Bronchial epithelial cell (primary cell): ENCODE results near the gene MEDAG. TPM values are rescaled to one million over a fixed set of nuclear protein-coding genes. Genes with fewer than 3 reads are reported as not detected.

Experiments
- DNase-seq: peaks from one replicate; pipeline ENCODE4 v3.0.0-alpha.2; 2010; ENCODE audit warnings: low read depth
- FAIRE-seq: peaks from 2 replicates; lab custom pipeline; 2011; peaks lifted over from hg19 to GRCh38; lab: Jason Lieb, UNC
- H3K27me3 ChIP-seq: 2 replicates; pipeline ENCODE4 v1.5.1; 2011; ENCODE audit warnings: low read length; ENCODE audit not compliant: control insufficient read depth, insufficient read depth
- H3K36me3 ChIP-seq: 2 replicates; pipeline ENCODE4 v1.5.1; 2011; ENCODE audit warnings: low read length; ENCODE audit not compliant: control insufficient read depth, insufficient read depth
- H3K4me3 ChIP-seq: 2 replicates; pipeline ENCODE4 v1.5.1; 2011; ENCODE audit warnings: mild to moderate bottlenecking, low read depth, low read length, control low read depth
- total RNA-seq: library from RNA; depleted of rRNA; stranded (reverse); fragments of >200 nt; gene quantifications from 2 replicates; pipeline ENCODE4 v1.2.1, GENCODE V29; 2014
- TF ChIP-seq, protein P1 (sequence below): IDR thresholded peaks from 2 replicates; pipeline ENCODE4 v1.5.1; 2011; ENCODE audit warnings: mild to moderate bottlenecking, moderate library complexity, low read length, control low read depth, inconsistent platforms; ENCODE audit not compliant: insufficient read depth, severe bottlenecking

Gene MEDAG
- total RNA-seq, 1 donor from 2014 or later: 0.53 TPM

DNA sequence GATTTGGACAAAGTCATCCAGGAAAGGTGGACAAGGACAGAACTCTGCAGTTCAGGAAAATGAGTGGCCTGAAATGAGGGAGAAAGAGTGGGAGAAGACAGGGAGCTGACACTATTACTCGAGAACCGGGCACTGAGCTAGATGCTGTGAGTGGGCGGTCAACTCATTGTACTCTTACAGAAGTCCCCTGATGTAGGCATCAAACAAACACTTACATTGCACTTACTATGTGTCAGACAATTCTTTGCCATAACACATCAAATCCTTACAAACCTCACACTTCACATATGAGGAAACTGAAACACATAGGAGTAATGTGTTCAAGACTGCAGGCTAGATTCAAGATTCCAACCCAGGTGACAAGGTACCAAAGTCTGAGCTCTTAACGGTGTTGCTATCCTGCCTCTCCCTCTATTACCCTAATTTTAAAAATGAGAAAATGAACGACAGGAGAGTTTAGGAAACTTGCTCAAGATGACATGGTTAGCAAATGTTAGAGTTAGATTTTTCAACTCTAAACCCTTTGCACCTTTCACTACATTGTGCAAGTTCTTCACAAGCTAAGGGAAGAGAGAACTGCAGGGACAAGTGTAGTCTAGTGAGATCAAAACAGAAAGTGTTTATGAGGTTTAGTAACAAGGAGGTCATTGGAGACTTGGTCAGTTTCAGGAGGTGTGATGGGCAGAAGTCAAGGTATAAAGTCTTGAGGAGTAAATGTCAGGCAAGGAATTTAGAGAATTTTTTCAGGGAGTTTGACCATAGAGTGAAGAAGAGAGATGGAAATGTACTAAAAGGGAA lies 4.9 kb upstream of the MEDAG start:
- DNase-seq: no peak
- TF ChIP-seq, protein P1, sequence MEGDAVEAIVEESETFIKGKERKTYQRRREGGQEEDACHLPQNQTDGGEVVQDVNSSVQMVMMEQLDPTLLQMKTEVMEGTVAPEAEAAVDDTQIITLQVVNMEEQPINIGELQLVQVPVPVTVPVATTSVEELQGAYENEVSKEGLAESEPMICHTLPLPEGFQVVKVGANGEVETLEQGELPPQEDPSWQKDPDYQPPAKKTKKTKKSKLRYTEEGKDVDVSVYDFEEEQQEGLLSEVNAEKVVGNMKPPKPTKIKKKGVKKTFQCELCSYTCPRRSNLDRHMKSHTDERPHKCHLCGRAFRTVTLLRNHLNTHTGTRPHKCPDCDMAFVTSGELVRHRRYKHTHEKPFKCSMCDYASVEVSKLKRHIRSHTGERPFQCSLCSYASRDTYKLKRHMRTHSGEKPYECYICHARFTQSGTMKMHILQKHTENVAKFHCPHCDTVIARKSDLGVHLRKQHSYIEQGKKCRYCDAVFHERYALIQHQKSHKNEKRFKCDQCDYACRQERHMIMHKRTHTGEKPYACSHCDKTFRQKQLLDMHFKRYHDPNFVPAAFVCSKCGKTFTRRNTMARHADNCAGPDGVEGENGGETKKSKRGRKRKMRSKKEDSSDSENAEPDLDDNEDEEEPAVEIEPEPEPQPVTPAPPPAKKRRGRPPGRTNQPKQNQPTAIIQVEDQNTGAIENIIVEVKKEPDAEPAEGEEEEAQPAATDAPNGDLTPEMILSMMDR: no peak
- Histone ChIP-seq H3K27me3 (peaks cover 10% of the 10 kb centered on the region), H3K4me3 (no peak overlapping the region), H3K36me3 (no peaks in the 10 kb centered on the region)
- FAIRE-seq: no peak

DNA sequence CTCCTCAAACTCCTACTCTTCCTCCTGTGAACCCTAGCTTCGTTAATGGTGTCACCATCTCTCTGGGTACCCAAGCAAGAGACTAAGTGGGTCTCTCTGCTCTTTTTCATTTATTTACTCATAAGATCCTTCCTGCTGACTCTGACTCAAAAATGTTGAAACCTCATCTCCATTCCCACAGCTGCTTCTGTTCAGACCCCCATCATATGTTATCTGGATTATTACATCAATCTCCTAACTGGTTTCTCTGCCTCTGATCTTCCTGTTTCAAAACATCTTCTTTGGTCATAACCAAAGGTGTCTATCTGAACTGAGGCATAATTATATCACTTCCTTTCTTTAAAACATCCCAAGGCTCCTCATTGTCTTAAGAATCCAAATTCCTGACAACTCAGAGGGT lies 2.0 kb upstream of the MEDAG start:
- H3K36me3 ChIP-seq: no peaks in the 10 kb centered on the region
- FAIRE-seq: no peak
- peaks cover 10% of the 10 kb centered on the region for H3K27me3 ChIP-seq
- DNase-seq: no peak
- H3K4me3 ChIP-seq: no peak overlapping the region
- TF ChIP-seq, protein P1: no peak

DNA sequence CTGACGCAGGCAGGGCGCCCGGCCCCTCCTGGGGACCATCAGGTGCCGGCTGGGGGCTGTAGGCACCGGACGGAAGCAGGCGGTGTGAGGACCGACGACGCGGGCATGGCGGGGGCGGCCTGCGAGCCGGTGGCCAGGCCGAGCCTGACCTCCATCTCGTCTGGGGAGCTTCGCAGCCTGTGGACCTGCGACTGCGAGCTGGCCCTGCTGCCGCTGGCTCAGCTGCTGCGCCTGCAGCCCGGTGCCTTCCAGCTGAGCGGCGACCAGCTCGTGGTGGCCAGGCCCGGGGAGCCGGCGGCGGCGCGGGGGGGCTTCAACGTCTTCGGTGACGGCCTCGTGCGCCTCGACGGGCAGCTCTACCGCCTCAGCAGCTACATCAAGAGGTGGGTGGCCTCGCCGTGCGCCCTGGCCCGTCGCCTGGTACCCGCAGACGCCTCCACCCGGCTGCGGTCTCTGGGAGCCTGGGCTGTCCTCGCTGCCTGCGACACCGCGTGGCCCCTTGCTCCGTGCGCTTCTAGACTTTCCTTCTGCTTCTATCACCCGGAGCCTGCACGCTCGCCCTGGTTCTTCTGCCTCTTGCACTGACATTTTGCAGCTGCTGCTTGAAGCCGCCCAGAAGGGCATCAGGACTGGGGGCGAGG lies 460 bp downstream of the MEDAG start:
- TF ChIP-seq, protein P1: no peak
- FAIRE-seq: no peak
- Histone ChIP-seq H3K36me3 (no peaks in the 10 kb centered on the region), H3K4me3 (no peak overlapping the region), H3K27me3 (peaks cover 10% of the 10 kb centered on the region)
- no peak for DNase-seq

DNA sequence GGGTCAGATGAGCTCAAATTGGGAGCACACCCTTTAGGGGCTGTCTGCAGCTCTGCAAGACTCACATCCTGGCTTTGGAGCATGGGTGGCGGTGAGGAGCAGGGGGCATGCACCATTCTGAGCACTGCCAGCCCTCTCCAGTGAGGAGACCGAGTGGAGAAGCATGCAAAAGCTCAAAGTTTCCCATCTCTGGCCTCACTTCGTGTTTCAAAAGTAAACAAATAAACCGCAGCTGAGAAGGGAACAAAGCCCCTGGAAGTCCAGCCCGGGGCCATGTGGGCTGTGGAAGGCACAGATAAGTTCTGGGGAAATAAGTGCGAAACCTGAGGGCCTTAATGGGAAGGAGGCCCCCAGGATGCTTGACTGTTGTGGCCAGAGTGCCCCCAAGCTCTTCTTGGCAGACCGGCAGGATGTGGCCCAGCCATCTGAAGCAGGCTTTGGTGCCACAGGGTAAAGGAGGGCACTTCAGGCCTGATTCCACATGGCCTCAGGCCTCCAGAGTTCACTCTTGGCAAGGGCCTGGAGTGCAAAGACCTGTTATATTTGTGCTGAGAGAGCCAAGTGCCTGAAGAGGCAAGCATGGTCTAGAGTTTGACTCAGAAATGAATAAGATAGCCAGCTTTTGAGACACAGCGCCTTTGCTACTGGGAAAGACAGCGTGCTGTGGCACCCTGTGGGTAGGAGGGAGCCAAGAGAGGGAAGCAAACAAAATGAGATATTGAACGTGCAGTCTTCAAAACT lies 1.2 kb downstream of the MEDAG start:
- FAIRE-seq: no peak
- no peaks in the 10 kb centered on the region for H3K36me3 ChIP-seq
- no peak overlapping the region for H3K4me3 ChIP-seq

DNA sequence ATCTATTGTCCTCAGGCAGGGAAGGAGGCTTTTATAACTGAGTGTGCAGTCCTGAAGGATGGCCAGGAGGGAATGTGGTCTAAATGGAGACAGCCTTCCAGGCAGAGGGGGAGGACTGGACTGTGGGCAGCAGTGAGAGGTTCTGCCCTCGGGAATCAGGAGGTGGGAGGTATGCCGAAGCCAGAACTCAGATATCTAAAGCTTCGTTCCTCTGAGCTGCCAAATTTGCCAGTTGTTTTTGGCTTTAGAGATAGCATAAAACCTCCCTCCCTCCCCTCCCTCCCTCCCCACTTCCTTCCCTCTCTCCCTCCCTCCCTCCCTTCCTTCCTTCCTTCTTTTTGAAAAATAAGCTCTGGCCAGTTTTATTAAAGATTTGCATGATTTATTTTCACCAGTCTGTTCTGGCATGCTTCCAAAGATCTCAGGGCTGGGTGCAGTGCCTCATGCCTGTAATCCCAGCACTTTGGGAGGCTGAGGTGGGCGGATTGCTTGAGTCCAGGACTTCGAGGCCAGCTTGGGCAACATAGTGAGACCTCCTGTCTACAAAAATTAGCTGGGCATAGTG lies 2.4 kb downstream of the MEDAG start:
- DNase-seq (no peak), FAIRE-seq (no peak)
- Histone ChIP-seq H3K4me3 (no peak overlapping the region), H3K27me3 (peaks cover 10% of the 10 kb centered on the region), H3K36me3 (no peaks in the 10 kb centered on the region)
- TF ChIP-seq, protein P1: no peak

More for the DNA sequence above, 1.2 kb downstream of the MEDAG start:
- peak; percentile 57 for DNase-seq
- peaks cover 10% of the 10 kb centered on the region for H3K27me3 ChIP-seq
- TF ChIP-seq, protein P1: no peak
